HepG2 (cell line): ENCODE measurements around the gene SHROOM1. TPM values are rescaled to one million over a fixed set of nuclear protein-coding genes. Genes with fewer than 3 reads are reported as not detected.

Experiments used
- ARNT2 ChIP-seq: sonication (generic); formaldehyde crosslinking; IDR thresholded peaks from 2 replicates; pipeline ENCODE4 v1.8.0; 2022; ENCODE audit warnings: mild to moderate bottlenecking, low read depth, missing genetic modification reagents, moderate library complexity
- CBFB ChIP-seq: sonication (generic); formaldehyde crosslinking; IDR thresholded peaks from 2 replicates; pipeline ENCODE4 v1.4.0; 2020; ENCODE audit warnings: missing genetic modification reagents
- KMT2B ChIP-seq: IDR thresholded peaks from 2 replicates; pipeline ENCODE4 v1.6.1; 2016; ENCODE audit warnings: missing genetic modification reagents, missing compliant biosample characterization
- MBD4 ChIP-seq: IDR thresholded peaks from 2 replicates; pipeline ENCODE4 v1.6.1; 2012; ENCODE audit warnings: low read length, inconsistent platforms, borderline replicate concordance
- MYC ChIP-seq: sonication (generic); formaldehyde crosslinking; IDR thresholded peaks from 2 replicates; pipeline ENCODE4 v1.9.0; 2021; ENCODE audit warnings: missing genetic modification reagents, borderline replicate concordance
- RBFOX2 ChIP-seq: fragments of 200-400 bp; formaldehyde crosslinking; IDR thresholded peaks from 2 replicates; pipeline ENCODE4 v1.6.1; 2017; ENCODE audit warnings: low read depth, mild to moderate bottlenecking, low read length
- SOX13 ChIP-seq, 3 experiments: fragments of 450-650 bp in 1 of 3; sonication (generic) in 1 of 3; formaldehyde crosslinking in 1 of 3; IDR thresholded peaks in 2 of 3; conservative IDR thresholded peaks in 1 of 3; 2 replicates each; pipeline versions ENCODE4 v1.5.0 to v1.6.1; 2016 to 2020; ENCODE audit warnings: antibody characterized with exemption in 1 of 3, mild to moderate bottlenecking in 1 of 3, missing compliant biosample characterization in 1 of 3, missing genetic modification reagents in 1 of 3, moderate library complexity in 1 of 3
- TEAD3 ChIP-seq: optimal IDR thresholded peaks from 2 replicates; pipeline ENCODE3; 2016; ENCODE audit warnings: borderline replicate concordance
- TGIF2 ChIP-seq: IDR thresholded peaks from 2 replicates; pipeline ENCODE4 v1.6.1; 2016; ENCODE audit warnings: control low read depth, missing compliant biosample characterization
- ZNF629 ChIP-seq: sonication (generic); formaldehyde crosslinking; conservative IDR thresholded peaks from 2 replicates; pipeline ENCODE4 v1.5.0; 2020; ENCODE audit warnings: missing genetic modification reagents
- ZNF746 ChIP-seq: sonication (generic); formaldehyde crosslinking; IDR thresholded peaks from 2 replicates; pipeline ENCODE4 v1.8.0; 2022; ENCODE audit warnings: mild to moderate bottlenecking, missing genetic modification reagents
- ZNF775 ChIP-seq: sonication (generic); formaldehyde crosslinking; IDR thresholded peaks from 2 replicates; pipeline ENCODE4 v1.4.0; 2020; ENCODE audit warnings: missing genetic modification reagents, mild to moderate bottlenecking, moderate library complexity, borderline replicate concordance
- ZNF780A ChIP-seq: sonication (generic); formaldehyde crosslinking; IDR thresholded peaks from 2 replicates; pipeline ENCODE4 v1.8.0; 2022; ENCODE audit warnings: mild to moderate bottlenecking, missing genetic modification reagents, moderate library complexity
- polyA plus RNA-seq, 8 experiments: library from polyadenylated mRNA; depleted of rRNA in 3 of 8; stranded (reverse) in 7 of 8; unstranded in 1 of 8; fragments of >200 nt; fragmentation: Illumina TruSeq in 4 of 8; extraction: Trizol in 4 of 8; gene quantifications; 2 replicates each; pipeline versions ENCODE4 v1.2.1 to v1.2.3, GENCODE V29; 2011 to 2016; ENCODE audit warnings: low read depth in 4 of 8, missing spikeins in 1 of 8, mixed read lengths in 1 of 8; ENCODE audit not compliant: insufficient read depth in 1 of 8
- total RNA-seq, 5 experiments: library from RNA; depleted of rRNA; stranded (reverse); fragments of >200 nt; fragmentation: Illumina TruSeq; extraction: Trizol; gene quantifications; 2 replicates each; pipeline ENCODE4 v1.2.3, GENCODE V29; 2016; ENCODE audit warnings: low read depth in 1 of 5
- TF ChIP-seq, protein P1 (sequence below): sonication (generic); formaldehyde crosslinking; IDR thresholded peaks from 2 replicates; pipeline ENCODE4 v1.4.0; 2020; ENCODE audit warnings: missing genetic modification reagents
- TF ChIP-seq, protein P2 (sequence below): sonication (generic); formaldehyde crosslinking; IDR thresholded peaks from 2 replicates; pipeline ENCODE4 v1.5.0; 2020; ENCODE audit warnings: missing genetic modification reagents, mild to moderate bottlenecking, borderline replicate concordance
- TF ChIP-seq, protein P3 (sequence below): sonication (generic); formaldehyde crosslinking; IDR thresholded peaks from 2 replicates; pipeline ENCODE4 v1.8.0; 2022; ENCODE audit warnings: missing genetic modification reagents, mild to moderate bottlenecking, moderate library complexity, borderline replicate concordance
- TF ChIP-seq, protein P4 (sequence below): sonication (generic); formaldehyde crosslinking; IDR thresholded peaks from 2 replicates; pipeline ENCODE4 v1.8.1; 2022; ENCODE audit warnings: low read depth, mild to moderate bottlenecking, missing genetic modification reagents
- TF ChIP-seq, protein P5 (sequence below): sonication (generic); formaldehyde crosslinking; IDR thresholded peaks from 2 replicates; pipeline ENCODE4 v1.4.0; 2020; ENCODE audit warnings: missing genetic modification reagents

SHROOM1 gene
- total and polyA plus RNA-seq, 2 of the 13 experiments (the other 11 are each of a cell fraction or from before 2014, with no cell fraction given), result 18.2 to 25.7 TPM

DNA sequence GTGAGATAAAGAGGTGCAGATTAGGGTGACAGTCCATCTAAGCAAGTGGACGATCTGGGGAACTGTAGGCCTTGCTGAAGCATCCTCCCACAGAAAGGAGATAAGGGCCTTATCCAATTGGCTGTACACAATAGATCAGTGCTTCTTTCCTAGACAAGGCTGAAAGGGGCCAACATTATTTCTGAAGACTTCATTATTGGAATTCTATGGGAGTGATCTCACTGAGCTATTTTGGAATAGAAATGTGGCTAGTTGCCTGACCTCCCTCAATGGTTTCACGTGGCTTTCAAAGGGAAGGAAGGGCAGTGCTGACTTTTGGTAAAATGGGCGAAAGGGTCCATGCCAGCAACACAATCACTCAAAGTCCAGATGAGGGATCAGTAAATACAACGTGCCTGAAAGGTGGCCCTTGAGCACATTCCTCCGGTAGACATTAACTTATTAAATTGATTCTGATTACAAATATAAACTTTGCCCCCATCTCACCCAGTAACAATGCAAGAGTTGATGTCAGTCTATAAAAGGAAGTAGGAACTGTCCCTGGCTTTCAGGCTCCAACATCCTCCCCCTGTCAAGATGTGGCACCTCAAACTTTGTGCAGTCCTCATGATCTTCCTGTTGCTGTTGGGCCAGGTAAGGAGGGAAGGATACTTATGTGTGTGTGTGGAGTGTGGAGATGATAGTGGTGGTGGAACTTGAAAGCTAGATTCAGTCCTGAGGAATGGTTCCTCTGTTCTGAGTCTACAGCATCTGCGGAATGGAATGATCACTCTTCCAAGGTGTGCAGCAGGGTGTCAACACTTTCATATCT is 42.9 kb upstream of the SHROOM1 start, which contains the start of gene LEAP2 (continued):
- 0 out of 2 replicates have a peak, but pooled peaks have one; percentile 33 for TF ChIP-seq ZNF775
- peak; percentile 97 for TF ChIP-seq TEAD3 (CRISPR knock-in tag)
- TF ChIP-seq, protein P1, sequence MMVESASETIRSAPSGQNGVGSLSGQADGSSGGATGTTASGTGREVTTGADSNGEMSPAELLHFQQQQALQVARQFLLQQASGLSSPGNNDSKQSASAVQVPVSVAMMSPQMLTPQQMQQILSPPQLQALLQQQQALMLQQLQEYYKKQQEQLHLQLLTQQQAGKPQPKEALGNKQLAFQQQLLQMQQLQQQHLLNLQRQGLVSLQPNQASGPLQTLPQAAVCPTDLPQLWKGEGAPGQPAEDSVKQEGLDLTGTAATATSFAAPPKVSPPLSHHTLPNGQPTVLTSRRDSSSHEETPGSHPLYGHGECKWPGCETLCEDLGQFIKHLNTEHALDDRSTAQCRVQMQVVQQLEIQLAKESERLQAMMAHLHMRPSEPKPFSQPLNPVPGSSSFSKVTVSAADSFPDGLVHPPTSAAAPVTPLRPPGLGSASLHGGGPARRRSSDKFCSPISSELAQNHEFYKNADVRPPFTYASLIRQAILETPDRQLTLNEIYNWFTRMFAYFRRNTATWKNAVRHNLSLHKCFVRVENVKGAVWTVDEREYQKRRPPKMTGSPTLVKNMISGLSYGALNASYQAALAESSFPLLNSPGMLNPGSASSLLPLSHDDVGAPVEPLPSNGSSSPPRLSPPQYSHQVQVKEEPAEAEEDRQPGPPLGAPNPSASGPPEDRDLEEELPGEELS, result peak; percentile 73; the same call in 1 of the 2 replicates
- TF ChIP-seq ZNF746 (CRISPR knock-in tag), result peak; percentile 72; the same call in 1 of the 2 replicates
- TF ChIP-seq RBFOX2, result 0 out of 2 replicates have a peak, but pooled peaks have one; percentile 33
- TF ChIP-seq, protein P2, sequence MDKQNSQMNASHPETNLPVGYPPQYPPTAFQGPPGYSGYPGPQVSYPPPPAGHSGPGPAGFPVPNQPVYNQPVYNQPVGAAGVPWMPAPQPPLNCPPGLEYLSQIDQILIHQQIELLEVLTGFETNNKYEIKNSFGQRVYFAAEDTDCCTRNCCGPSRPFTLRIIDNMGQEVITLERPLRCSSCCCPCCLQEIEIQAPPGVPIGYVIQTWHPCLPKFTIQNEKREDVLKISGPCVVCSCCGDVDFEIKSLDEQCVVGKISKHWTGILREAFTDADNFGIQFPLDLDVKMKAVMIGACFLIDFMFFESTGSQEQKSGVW (CRISPR knock-in tag), result no peak
- peak; percentile 53 for TF ChIP-seq MBD4
- TF ChIP-seq TGIF2 (CRISPR knock-in tag), result peak; percentile 48; the same call in 1 of the 2 replicates
- TF ChIP-seq, protein P3, sequence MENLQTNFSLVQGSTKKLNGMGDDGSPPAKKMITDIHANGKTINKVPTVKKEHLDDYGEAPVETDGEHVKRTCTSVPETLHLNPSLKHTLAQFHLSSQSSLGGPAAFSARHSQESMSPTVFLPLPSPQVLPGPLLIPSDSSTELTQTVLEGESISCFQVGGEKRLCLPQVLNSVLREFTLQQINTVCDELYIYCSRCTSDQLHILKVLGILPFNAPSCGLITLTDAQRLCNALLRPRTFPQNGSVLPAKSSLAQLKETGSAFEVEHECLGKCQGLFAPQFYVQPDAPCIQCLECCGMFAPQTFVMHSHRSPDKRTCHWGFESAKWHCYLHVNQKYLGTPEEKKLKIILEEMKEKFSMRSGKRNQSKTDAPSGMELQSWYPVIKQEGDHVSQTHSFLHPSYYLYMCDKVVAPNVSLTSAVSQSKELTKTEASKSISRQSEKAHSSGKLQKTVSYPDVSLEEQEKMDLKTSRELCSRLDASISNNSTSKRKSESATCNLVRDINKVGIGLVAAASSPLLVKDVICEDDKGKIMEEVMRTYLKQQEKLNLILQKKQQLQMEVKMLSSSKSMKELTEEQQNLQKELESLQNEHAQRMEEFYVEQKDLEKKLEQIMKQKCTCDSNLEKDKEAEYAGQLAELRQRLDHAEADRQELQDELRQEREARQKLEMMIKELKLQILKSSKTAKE (CRISPR knock-in tag), result peak; percentile 80
- TF ChIP-seq SOX13 (IDR thresholded peaks at IDR 0.05), result no peak; the same call in 1 of the 2 replicates
- TF ChIP-seq SOX13 (CRISPR knock-in tag; conservative IDR thresholded peaks at IDR 0.05 in 1 of 2, IDR thresholded peaks at IDR 0.05 in 1 of 2), result peak in 1 of 2 experiments; percentile 82; a peak in 2 of 4 replicates
- TF ChIP-seq, protein P4, sequence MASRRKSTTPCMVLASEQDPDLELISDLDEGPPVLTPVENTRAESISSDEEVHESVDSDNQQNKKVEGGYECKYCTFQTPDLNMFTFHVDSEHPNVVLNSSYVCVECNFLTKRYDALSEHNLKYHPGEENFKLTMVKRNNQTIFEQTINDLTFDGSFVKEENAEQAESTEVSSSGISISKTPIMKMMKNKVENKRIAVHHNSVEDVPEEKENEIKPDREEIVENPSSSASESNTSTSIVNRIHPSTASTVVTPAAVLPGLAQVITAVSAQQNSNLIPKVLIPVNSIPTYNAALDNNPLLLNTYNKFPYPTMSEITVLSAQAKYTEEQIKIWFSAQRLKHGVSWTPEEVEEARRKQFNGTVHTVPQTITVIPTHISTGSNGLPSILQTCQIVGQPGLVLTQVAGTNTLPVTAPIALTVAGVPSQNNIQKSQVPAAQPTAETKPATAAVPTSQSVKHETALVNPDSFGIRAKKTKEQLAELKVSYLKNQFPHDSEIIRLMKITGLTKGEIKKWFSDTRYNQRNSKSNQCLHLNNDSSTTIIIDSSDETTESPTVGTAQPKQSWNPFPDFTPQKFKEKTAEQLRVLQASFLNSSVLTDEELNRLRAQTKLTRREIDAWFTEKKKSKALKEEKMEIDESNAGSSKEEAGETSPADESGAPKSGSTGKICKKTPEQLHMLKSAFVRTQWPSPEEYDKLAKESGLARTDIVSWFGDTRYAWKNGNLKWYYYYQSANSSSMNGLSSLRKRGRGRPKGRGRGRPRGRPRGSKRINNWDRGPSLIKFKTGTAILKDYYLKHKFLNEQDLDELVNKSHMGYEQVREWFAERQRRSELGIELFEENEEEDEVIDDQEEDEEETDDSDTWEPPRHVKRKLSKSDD, result peak; percentile 55; the same call in 1 of the 2 replicates
- peak; percentile 68; the same call in 1 of the 2 replicates for TF ChIP-seq ZNF780A (CRISPR knock-in tag)
- 0 out of 2 replicates have a peak, but pooled peaks have one; percentile 12 for TF ChIP-seq CBFB (CRISPR knock-in tag)
- peak; percentile 77 for TF ChIP-seq MYC
- TF ChIP-seq ARNT2 (CRISPR knock-in tag), result 0 out of 2 replicates have a peak, but pooled peaks have one; percentile 39
- peak; percentile 9; the same call in 1 of the 2 replicates for TF ChIP-seq KMT2B
- TF ChIP-seq, protein P5, sequence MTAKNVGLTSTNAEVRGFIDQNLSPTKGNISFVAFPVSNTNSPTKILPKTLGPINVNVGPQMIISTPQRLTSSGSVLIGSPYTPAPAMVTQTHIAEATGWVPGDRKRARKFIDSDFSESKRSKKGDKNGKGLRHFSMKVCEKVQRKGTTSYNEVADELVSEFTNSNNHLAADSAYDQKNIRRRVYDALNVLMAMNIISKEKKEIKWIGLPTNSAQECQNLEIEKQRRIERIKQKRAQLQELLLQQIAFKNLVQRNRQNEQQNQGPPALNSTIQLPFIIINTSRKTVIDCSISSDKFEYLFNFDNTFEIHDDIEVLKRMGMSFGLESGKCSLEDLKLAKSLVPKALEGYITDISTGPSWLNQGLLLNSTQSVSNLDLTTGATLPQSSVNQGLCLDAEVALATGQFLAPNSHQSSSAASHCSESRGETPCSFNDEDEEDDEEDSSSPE (CRISPR knock-in tag), result peak; percentile 52; the same call in 1 of the 2 replicates
- peak; percentile 41; the same call in 1 of the 2 replicates for TF ChIP-seq ZNF629 (CRISPR knock-in tag)
